Activated naive CD4-positive, alpha-beta T cell treated with Interleukin-2 at 50 U/mL for 16 hours (primary cell): ENCODE data around the gene ARHGAP23.

ENCODE experiments used
- DNase-seq: peaks from one replicate; pipeline ENCODE4 v3.0.0-alpha.2; 2020

Gene ARHGAP23

DNA sequence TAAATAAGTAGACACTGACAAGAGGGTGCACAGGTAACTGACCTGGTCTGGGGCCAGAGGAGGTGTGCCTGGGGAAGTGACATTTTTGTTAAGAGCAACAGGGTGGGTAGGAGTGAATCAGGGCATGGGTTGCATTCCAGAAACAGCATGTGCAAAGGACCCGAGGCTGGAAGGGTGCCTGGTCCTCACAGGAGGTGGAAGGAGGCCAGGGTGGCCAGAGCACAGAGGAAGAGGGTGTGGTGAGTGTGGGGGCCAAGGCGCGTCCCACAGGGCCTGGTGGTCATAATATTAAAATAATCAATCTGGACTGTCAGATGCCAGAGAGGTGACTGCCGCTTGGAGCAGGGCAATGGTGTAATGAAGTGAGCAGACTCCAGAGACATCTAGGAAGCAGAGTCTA lies 14.3 kb downstream of the ARHGAP23 start:
- DNase-seq, result no peak

DNA sequence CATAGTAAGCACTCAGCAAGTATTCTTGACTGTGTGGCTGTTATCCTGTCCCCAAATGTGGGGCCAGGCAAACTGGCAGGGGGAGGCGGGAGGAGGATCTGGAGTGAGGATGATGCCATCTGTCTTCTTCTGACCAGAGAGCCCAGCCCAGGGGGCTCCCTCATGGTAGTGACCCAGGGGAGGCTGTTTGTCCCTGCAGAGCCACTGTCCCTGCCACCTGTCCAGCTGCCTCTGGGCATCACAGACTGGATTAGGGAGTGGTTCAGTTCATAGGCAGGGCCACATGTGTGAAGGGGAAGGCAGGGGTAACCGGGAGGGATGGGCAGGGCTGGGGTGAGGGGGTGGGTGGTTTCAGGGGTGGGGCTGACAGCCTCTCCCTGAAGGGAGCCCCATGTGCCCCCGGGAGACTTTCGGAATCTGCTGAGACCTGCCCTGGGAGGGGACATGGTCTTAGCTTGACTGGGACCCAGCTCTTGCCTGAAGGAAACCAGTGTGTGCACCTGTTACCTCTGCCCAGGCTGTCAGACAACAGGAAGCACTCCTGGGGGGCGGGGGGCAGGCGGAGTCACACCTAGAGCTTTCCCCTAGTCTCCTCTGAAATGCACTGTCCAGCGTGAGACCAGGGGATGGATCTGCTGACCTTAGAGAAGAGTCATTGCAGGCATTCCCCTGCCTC lies 15.2 kb downstream of the ARHGAP23 start:
- no peak for DNase-seq

DNA sequence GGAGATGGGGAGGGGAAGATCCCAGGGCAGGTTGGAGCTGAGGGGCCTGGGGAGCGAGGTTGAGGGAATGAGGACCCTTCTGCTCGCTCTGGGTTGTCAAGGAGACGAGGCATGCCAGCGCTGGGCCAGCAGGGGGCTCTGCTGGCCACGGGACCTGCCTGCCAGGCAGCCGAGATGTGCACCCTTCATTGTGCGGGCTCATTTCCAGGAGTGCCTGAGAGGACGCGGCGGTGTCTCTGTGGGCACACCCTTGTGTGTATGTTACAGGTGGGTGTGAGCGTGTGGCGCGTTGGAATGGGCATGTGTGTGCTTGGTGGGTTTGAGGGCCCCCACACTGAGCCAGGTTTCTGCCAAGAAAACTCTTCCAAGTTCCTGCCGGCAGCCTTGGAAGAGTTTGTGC lies 15.9 kb downstream of the ARHGAP23 start:
- DNase-seq, result peak; percentile 53

DNA sequence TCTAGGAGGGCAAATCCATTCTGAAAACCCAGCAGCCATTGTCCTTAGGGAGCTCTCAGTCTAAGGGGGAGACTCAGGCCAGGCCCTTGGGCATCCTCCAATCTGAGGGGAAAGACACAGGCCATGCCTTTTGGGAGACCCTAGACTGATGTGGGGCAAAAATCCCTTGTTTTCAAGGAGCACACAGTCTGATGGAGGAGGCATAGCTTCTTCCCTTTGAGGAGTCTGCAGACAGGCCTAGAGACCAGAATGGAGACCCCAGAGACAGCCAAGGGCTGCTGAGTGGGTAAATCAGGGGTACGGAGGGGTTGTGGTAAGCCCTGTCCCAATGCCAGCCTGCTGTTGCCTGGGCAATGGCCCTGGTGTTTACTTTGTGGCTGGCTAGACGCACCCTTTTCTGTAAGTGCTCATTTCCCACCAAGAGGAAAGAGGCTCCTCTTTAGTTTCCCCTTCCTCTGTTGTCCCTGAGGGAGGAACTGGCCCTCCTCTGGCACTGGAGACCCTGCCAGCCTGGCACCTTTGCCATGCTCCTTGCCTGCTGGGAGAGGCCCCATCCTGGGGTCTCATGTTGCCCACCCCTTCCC lies 19.3 kb downstream of the ARHGAP23 start:
- DNase-seq, result no peak

DNA sequence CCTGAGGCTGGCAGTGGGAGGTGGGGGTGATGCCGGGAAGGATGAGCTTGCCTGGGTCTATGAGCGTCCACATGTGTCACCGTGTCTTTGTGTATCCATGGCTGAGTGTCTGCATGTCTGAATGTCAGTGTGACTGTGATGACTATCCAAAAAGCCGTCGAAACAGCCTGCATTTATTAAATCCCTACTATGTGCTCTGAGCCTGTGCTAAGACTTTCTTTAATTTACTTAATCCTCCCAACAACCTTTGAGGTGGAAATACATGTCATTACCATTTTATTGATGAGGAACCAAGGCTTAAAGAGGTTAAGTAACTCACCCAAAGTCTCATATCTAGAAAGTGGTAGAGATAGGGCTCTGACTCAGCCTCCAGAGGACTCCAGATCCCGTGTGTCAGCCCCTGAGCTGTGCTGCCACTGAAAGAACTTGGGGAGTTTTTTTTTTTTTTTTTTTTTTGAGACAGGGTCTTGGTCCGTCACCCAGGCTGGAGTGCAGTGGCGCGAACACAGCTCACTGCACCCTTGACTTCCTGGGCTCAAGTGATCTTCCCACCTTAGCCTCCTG lies 20.0 kb downstream of the ARHGAP23 start:
- DNase-seq, result no peak

DNA sequence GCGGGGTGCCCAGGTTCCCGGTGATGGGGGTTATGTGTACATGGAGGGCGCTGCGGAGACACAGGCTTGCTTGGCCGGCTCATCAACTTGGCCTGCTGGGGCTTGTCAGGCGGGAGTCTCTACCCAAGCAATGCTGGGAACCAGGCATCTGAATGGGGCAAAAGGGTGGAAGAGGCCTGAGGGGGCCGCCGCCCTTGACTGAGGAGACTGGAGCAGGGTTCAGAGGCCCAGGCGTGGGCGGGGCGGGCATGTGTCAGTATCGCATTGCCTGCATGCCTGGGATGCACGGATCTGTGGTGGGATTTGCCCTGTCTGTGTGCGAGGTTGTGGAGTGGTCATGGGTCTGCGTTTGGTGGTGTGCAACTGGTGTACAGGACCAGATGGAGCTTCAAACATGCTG lies 21.1 kb downstream of the ARHGAP23 start:
- DNase-seq, result no peak

DNA sequence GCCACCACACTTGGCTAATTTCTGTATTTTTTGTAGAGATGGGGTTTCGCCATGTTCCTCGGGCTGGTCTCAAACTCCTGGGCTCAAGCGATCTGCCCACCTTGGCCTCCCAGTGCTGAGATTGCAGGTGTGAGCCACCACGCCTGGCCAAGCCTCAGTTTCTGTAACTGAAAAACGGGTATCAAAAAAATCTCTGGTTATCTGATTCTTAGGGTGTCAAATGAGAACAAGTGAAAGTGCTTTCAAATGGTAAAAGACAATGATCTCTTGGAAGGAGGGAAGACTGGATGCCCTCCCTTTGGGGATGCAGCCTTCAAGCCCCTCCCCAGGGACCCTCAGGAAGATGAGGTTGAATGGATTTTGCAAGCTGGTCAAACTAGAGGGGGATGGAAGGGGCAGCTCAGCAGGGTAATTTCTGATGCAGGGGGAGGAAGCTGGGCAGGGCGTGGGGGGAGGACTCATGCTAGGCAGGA lies 22.3 kb downstream of the ARHGAP23 start:
- no peak for DNase-seq

DNA sequence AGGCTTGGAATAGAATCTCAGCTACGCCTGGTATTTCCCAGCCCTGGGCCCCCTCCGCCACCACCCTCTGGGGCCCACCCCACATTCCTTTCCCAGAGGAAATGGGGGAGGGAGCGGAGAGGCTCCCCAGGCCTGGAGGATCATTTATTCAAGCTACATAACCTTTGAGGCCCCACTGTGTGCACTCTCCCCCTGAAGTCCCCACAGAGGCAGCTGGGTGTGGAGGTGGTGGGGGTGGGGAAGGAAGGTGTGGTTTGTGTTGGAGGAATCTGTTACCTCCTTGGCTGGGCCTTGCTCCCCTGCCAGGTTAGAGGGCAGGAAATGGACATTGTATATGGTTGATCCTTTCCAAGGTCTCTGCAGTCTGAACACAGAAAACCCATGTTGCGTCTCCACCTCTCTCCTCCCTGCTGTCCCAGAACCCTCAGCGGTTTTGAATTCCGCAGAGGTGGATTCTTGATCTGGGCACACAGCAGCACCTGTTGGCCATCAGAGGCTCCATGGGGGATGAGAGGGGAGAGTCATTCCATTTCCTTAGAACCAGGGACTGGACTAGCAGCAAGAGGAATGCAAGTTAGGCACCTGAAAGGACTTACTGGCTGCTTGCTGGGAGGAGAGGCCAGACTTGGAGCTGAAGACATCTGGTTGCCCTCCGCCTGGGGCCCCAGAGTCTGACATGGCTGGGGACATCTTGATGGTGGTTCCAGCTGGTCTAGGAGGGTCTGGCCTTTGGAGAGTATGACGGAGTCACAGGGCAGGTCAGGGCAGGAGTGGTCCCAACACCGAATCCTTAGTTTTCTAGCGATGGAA lies 23.0 kb downstream of the ARHGAP23 start:
- no peak for DNase-seq

DNA sequence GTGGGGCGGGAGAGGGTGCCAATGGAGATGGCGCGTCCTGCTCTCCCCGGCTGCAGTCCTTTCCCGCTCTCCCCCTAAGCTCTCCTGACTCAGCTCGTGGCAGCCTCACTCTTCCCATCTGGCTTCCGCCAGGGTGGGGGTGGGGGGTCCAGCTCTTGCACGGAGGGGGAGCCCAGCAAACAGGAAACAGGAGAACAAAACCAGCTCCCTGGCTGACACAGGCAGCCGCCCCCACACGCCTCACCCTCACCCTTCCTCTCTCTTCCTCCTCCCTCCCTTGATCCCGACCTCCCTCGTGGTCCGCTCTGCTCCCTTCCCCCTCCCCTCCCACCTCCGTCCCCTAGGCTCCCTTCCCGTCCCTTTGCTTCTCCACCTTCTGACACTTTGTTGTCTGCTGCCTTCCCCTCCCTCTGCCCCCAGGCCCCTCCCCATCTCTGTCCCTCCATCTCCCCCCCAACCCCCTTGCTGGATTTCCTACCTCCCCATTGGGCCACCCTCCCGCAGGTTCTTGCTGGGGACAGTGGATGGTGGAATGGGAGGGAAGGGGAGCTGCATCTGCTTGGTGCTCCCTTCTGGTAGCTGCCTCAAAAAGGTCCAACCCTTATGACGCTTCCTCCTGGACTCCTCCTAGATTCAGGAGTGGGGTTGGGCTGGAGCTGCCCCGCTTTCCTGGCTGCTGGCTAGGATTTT lies 23.7 kb downstream of the ARHGAP23 start:
- DNase-seq, result no peak

DNA sequence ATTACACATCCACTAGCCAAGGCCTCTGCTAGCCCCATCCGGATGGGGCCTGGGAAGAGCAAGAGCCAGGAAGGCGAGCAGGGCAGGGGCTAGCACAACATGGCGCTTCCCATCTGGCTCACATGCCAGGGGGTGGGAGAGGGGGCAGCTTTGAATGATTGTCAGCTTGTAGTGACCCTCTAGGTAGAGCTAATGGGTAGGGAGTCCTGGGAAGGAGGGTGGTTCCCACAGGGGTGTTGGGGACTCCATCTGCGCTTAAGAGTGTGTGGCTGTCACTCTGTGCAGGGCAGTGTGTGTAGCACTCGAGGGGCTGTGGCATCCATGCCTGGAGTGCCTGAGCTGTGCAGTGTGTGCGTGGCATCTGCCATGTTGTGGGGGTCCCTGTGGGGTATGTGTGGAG lies 24.5 kb downstream of the ARHGAP23 start:
- no peak for DNase-seq

DNA sequence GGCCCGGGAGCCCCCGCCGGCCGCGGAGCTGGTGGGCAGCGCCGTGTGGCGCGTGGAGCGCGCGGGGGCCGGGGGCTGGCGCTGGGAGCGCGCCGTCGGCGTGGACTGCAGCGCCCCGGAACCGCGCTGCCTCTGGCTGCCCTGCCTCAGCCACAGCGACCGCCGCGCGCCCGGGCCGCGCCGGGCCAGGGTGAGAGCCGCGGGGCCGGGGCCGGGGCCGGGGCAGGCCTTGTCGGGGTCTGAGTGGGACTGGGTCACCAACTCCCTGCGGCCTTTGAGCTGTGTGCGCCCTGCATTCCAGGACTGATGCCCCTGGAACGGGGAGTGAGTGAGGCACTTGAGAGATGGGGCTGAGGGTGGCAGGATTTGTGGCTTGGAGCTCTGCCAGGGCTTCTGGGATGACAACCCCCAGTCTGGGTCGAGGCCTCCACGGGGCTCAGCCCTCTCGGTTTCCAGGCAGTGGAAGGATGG lies 25.7 kb downstream of the ARHGAP23 start:
- DNase-seq, result no peak

DNA sequence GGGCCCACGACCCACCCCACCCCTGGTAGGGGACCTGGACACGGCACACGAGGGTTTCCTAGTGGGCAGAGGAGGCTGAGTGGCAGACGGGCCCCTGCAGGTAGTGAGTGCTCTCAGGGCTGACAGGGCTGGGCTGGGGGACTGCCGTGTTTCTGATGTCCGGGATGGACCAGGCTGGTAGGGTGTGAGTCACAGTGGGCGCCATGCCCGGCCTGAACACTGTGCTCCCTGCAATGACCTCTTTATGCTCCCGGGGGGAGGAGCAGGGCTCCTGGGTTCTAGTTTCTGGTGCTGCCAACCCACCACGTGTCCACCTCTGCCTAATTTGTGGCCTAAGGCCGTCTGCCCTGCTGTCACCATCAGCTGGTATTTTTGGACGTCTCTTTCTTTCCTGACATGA lies 26.3 kb downstream of the ARHGAP23 start:
- no peak for DNase-seq

DNA sequence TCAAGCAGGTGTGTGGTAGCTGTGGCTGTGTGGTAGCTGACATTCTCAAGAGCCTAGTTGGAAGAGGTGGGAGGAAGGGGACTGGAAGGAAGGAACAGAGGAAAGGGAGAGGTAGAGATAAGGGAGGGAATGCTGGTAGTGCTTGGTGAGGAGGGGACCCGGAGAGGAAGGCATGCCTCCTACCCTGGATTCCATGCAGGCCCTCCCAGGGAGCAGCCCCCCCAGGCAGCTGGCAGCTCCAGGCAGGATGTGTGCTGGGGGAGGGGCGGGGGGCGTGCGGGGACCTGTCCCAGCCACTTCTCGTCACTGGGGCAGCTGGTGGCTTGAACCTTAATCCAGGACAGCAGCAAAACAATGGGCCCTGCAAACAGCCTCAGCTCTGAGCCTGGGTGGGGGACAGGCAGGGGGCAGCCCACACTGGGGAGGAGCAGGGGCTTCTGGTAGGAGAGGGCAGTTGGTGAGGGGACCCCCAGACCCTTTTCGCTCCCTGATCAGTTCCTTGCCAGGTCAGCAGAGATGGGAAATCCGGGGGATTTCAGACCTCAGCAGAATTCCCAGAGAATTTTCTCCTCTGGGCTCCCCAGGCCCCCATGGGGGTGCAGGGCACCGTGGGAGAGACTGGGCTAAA lies 27.1 kb downstream of the ARHGAP23 start:
- DNase-seq, result no peak

DNA sequence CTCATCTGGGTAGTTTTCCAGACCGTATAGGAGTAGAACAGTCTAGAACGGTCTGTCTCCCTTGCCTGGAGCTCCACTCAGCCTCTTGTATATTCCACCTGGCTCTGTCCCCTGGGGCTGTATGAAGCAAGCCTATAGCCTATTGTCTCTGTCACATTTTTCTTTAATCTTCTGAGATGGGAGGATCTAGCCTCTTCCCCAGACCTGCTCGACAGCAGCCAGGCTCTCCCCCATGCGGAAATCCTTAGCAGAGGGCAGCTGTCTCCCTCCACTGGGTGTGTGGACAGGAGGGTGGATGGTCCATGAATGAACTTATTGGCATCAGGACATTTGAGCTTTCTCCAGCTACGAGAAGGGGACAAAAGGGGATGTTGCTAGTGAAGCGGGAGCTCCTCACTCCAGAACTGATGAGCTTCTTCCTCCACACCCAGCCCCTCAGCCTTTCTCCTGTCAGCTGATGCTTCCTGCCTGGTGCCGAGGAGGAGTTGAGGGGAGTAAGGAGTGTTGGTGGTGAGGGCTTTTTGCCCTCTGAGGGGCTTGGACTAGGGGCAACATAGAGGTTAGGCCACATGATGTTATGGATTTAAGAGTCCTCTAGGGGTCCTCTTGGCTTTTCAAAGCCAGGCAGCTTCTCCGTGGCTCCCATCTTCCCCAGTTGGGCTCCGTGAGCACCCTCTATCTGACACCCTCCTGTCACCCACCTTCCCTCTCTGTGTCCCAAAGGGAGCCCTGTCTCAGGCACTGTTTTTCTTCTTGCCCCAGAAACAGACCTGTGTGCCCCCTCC lies 28.0 kb downstream of the ARHGAP23 start:
- no peak for DNase-seq

DNA sequence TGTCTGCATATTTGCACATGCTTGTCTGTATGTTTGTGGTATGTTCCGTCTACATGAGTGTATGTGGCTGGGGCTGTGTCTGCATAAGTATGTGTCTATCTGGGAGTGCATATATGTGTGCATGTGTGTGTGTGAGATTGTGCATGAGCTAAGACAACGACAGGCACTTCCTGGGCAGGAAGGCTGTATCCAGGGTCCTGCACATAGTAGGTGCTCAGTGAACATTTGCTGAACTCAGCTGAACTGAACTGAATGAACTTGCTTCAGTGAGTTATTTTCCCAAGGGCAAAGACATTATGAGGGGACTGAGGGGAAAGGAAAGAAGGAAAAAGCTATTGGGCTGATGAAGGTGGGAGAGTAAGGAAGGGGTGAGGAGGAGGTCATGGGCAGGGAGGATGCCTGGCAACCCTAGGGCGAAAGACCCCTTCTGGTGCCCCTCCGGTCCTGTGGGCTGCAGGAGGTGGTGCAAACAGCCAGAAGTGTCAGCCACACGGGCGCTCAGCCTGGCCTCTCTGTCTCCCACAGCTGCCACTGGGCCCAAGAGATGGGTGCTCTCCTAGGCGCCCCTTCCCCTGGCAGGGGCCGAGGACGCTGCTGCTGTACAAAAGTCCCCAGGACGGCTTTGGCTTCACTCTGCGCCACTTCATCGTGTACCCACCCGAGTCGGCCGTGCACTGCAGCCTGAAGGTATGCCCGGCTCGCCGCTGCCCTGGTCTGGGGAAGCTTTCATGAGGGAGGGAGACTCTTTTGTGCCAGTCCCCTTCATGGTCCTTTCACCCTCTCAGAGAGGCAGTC lies 29.5 kb downstream of the ARHGAP23 start:
- no peak for DNase-seq

DNA sequence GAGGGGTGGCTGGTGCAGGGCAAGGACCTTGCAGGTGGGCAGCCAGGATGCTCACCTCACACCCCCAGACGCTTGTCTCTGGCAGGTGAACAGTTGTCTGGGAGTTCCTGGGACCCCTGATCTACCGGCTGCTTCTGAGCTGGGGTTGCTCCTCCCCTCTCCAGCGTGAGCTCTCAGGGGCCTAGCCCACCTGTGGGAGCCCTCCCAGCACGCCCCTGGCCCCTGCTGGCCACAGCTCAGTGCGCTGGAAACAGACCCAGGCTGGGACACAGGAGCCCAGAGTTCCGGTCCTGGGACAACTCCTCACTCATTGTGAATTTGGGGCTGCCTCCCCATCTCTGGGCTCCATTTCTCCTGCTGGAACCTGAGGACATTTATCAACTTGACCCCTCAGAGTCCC lies 30.3 kb downstream of the ARHGAP23 start:
- no peak for DNase-seq

DNA sequence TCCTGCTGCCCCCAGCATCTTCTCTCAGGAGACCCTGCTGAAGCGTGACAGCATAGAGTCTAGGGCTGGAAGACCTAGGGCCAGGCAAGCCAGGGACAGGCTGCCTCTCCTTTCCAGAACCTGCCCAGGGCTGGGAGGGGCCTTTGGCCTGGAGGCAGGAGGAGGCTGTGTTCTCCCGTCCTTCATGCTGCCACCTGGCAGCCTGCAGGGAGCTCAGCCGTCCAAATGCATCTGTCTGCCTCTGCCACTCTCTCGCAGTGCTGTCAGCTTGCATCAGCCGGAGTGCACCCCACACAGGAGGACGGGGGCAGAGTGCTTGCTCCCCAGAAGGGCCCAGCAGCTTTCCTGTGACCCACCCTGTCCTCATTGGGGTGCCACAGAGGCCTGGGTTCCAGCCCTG lies 31.3 kb downstream of the ARHGAP23 start:
- DNase-seq, result no peak

DNA sequence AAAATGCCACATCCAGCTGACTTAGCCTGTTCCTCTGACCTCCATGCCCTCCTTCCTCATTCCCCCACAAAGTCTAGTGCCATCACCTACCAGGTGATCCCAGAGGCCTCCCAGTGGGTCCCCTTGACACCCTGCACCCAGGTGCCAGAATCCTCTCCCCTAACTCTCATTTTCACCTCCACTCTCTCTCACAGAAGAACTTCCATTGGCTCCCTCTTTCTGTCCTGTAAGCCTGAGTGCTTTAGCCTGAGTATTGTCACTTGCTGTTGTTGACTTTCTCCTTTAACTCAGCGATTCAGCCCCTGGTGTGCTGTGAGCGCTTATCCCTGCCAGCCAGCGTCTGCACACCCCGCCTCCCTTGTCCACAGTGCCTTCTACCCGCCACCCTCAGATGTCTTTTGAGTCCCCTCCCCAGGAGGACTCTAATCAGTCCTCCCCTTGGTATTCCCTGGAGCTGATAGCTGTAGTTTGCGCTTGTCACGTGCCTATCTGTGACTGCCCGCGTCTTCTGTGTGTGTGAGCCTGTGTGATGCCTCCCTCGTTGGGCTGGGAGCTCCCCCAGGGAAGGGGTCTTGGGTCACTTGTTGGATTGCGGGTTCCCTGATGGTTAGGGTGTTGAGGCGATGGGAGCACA lies 31.9 kb downstream of the ARHGAP23 start:
- DNase-seq, result no peak

DNA sequence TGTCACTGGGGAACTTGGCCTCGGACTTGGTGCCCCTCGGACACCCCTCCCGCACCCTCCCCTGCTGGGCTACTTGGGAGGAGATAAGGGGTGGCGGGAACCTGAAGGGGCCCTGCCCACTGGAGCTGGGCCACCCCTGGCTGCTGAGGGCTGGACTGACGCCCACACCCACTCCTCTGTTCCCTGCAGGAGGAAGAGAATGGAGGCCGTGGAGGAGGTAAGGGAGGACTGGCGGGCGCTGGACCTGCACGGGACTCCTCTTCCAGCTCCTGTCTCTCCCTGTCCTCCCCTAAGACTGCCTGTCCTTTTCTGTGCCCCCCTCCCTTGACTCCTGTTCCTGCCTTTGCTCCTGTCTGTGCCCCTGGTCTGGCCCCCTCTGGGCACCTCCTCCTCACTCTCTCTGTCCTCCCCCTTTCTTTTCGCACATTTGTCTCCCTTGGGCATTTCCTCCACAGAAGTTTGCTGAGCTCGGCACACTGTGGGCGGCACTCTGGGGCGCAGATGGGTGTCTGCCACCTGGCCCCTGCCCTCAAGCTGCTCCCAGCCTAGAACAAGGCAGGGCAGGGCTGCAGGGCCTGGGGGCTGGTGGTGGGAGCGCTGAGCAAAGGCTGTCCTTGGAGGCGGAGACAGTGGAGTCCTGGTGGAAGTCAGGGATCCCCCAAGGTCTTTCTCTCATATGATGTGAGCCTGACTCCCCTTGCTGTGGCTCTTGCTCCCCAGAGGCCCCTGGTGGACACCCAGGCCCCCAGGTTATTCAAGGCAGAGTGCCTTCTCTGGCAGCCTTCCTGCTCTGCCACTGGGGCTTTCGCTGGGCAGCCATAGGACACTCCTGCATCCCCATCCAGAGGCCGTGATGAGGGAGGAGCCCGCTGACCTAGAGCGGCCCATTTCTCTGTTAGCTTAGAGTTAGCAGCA lies 32.7 kb downstream of the ARHGAP23 start:
- no peak for DNase-seq
